Epithelial cell of proximal tubule (primary cell): ENCODE results near the gene NOL9. TPM values are rescaled to one million over a fixed set of nuclear protein-coding genes. Genes with fewer than 3 reads are reported as not detected.

Experiments used
- DNase-seq: peaks from one replicate; pipeline ENCODE4 v3.0.0-alpha.2; 2011; ENCODE audit warnings: low read depth
- H3K4me3 ChIP-seq: 2 replicates; pipeline ENCODE4 v1.5.1; 2011; ENCODE audit warnings: low read depth, mild to moderate bottlenecking, low read length
- total RNA-seq: library from RNA; depleted of rRNA; stranded (reverse); fragments of >200 nt; gene quantifications from 2 replicates; pipeline ENCODE4 v1.2.3, GENCODE V29; 2015
- TF ChIP-seq, protein P1 (sequence below): conservative IDR thresholded peaks from 2 replicates; pipeline ENCODE4 v1.5.1; 2012; ENCODE audit warnings: low read depth, mild to moderate bottlenecking, low read length

The NOL9 gene
- total RNA-seq, 1 donor from 2014 or later, result 18.5 TPM

DNA sequence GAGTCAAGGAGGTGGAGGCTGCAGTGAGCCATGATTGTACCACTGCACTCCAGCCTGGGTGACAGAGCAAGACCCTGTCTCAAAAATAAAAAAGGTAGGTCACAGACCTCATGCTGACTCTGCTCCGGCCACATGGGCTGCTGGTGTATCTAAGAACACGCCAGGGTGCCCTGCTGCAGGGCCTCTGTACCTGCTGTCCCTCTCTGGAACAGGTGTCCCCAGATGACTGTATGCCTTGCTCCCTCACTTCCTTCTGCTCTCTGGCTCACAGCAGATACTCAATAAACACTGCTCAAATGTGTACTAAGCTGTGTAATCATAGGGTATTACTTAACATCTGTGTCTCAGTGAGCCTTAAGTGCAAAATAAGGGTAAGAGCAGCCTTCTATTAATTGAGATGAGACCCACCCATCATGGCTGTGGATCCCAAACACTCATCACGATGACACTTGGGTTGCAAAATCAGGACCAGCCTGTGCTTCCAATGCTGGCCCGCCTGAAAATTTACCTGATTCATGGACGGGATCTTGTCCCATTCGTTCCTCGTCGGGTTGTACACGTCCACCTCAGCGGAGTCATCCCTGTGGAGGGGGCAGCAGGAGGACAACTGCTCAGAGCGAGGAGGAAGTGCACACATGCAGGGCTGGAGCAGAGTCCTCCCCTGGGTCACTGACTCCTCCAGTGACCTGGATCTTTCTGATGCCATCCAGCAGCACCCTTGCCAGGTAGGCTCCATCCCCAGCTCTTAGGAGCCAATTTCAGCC is 40.8 kb upstream of the NOL9 start:
- no peak overlapping the region for H3K4me3 ChIP-seq
- TF ChIP-seq, protein P1, sequence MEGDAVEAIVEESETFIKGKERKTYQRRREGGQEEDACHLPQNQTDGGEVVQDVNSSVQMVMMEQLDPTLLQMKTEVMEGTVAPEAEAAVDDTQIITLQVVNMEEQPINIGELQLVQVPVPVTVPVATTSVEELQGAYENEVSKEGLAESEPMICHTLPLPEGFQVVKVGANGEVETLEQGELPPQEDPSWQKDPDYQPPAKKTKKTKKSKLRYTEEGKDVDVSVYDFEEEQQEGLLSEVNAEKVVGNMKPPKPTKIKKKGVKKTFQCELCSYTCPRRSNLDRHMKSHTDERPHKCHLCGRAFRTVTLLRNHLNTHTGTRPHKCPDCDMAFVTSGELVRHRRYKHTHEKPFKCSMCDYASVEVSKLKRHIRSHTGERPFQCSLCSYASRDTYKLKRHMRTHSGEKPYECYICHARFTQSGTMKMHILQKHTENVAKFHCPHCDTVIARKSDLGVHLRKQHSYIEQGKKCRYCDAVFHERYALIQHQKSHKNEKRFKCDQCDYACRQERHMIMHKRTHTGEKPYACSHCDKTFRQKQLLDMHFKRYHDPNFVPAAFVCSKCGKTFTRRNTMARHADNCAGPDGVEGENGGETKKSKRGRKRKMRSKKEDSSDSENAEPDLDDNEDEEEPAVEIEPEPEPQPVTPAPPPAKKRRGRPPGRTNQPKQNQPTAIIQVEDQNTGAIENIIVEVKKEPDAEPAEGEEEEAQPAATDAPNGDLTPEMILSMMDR, result no peak
- DNase-seq, result no peak

DNA sequence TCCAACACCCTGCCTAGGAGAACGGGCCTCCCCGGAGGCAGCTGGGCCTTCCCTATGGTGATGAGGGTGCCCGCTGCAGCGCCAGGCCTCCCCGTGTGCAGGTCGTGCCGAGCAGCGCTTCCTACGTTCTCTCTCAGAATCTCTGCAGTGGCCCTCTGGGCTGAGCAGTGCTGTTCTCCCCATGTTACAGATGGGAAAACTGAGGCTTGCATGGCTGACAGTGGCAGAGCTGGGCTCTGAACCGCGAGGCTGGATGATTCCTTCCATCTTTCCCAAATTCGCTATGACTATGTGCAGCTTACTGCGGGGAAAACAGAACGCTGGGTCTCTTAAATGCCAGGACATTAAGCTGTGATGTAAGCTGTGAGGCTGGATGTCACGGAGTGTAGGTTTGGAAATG is 39.5 kb upstream of the NOL9 start:
- no peak overlapping the region for H3K4me3 ChIP-seq
- no peak for DNase-seq
- TF ChIP-seq, protein P1, result no peak

DNA sequence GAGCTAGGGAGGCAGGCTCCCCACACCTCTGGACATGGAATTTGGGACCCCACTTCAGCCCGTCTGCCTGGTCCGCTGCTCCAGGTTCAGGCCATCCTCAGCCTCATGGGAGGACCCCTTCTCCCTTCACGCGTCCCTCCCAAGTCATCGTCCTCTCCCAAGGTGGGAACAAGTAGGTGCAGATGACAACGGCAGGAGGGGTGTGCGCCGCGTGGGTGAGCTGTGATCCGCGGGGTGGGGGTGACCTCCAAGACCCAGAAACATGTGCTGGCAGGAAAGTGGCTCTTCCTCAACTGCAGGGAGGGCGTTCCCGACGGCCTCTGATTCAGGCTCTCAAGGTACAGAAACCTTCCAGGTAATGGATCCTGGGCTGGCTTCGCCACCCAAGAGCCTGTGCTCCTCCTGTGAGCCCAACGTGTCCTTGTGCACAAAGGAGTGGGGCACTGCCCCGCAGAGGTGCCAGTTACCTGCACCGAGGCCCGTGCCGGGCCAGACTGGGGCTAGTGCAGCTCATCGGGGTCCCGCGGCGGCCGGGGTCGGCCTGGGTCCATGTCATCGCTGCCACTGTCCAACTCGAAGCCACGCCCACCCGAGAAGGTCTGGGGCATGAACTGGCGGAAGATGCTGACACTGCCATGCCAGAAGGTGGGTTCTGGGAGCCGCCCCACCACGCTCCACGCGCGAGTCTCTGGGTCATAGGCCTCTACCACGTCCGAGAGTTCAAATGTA is 38.7 kb upstream of the NOL9 start:
- H3K4me3 ChIP-seq, result no peak overlapping the region
- no peak for DNase-seq
- TF ChIP-seq, protein P1, result no peak

DNA sequence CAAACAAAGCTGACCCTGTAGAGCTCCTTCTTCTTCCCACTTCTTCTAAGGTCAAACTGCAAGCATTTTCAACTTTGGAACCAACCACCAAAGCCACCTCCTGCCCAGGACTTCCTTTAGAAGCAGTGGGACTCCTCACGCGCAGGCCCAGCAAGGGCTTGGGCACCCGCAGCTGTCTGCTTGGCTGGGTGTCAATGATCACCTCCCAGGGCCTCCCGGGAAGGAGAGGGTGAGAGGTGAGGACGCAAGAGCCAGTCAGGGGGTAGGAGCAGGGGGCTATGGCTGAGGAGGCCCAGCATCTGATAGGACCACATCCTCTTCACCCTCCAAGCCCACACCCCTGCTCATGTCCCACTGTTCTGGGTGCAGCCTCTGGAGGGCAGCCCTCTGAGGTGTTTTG is 38.1 kb upstream of the NOL9 start:
- TF ChIP-seq, protein P1, result no peak
- H3K4me3 ChIP-seq, result no peak overlapping the region
- no peak for DNase-seq

DNA sequence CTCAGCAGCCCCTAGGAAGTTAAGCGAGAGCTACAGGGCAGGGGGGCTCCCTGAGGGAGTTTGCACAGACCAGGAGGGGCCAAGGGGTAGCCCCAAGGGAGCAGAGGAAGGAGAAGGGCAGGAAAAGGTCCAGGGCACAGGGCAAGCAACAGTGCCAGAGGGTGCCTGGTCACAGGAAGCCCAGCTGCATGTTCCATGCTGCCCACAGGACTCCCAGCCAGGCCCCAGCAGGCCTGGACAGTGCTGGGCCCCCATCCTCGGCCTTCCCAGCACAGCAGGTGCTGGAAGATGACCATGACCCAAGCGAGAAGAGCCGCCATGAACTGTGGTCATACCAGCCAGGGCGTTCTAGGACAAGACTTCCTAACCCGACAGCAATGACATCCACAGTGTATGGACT is 37.3 kb upstream of the NOL9 start:
- TF ChIP-seq, protein P1, result no peak
- DNase-seq, result no peak

DNA sequence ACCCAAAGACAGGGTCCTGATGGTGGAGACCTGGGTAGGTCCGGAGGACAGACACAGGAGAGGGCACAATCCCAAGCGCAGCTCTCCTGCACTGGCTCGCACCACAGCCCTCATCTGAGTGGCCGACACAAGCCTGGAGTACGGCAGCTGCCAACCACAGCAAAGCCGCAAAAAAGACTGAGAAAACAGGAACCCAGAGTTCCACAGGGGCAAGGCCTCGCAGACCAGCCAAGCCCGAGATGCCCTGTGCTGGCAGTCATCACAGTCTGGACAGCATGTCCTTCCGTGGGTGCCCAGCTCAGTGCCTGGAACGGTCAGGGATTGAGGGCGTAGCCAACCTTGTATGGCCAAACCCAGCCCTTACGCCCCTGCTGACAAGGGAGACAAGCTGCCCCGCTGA is 36.9 kb upstream of the NOL9 start:
- H3K4me3 ChIP-seq, result no peak overlapping the region
- no peak for DNase-seq
- TF ChIP-seq, protein P1, result no peak

More for the DNA sequence above, 37.3 kb upstream of the NOL9 start:
- no peak overlapping the region for H3K4me3 ChIP-seq
